ENCODE results near the gene NUP98.

GRCh38 chr11:3686751-3687150 lies 110.6 kb downstream of the NUP98 start:
- no peak for TF ChIP-seq CTCF (IDR thresholded peaks at IDR 0.05)
- no peak for TF ChIP-seq POLR2A (IDR thresholded peaks at IDR 0.05)

Measured in heart left ventricle (tissue), 13 donors.